Measurements from ENCODE around the gene UBE2H.

- no peak for TF ChIP-seq CTCF (IDR thresholded peaks at IDR 0.05; ENCODE audit: insufficient read depth, low read length)
- TF ChIP-seq POLR2AphosphoS5 (IDR thresholded peaks at IDR 0.05; ENCODE audit: low read depth) = no peak
Observed at GRCh38 chr7:129854401-129854800, 98.4 kb downstream of the UBE2H start.
